Astrocyte (in vitro differentiated cells and primary cell): ENCODE measurements around the gene IL36G. TPM values are rescaled to one million over a fixed set of nuclear protein-coding genes. Genes with fewer than 3 reads are reported as not detected.

ENCODE experiments used
- DNase-seq: peaks from one replicate; pipeline ENCODE4 v3.0.0-alpha.2; 2010; ENCODE audit warnings: low read depth
- FAIRE-seq: peaks from 2 replicates; lab custom pipeline; 2011; peaks lifted over from hg19 to GRCh38; lab: Jason Lieb, UNC
- H2AFZ ChIP-seq: 2 replicates; pipeline ENCODE4 v1.6.0; 2012; ENCODE audit warnings: low read depth, low read length, inconsistent platforms
- H3K27ac ChIP-seq: 2 replicates; pipeline ENCODE4 v1.5.1; 2011; ENCODE audit warnings: low read depth, low read length, inconsistent platforms
- H3K27me3 ChIP-seq: 2 replicates; pipeline ENCODE4 v1.6.0; 2011; ENCODE audit warnings: low read length, inconsistent platforms; ENCODE audit not compliant: insufficient read depth
- H3K36me3 ChIP-seq: 2 replicates; pipeline ENCODE4 v1.5.1; 2011; ENCODE audit warnings: low read length, inconsistent platforms; ENCODE audit not compliant: insufficient read depth
- H3K4me1 ChIP-seq: 2 replicates; pipeline ENCODE4 v1.5.1; 2011; ENCODE audit warnings: low read length, inconsistent platforms; ENCODE audit not compliant: insufficient read depth
- H3K4me2 ChIP-seq: 2 replicates; pipeline ENCODE4 v1.6.0; 2012; ENCODE audit warnings: low read length, inconsistent platforms
- H3K4me3 ChIP-seq: 2 replicates; pipeline ENCODE4 v1.5.1; 2011; ENCODE audit warnings: low read depth, mild to moderate bottlenecking, low read length, inconsistent platforms; ENCODE audit not compliant: insufficient read depth
- H3K79me2 ChIP-seq: 2 replicates; pipeline ENCODE4 v1.6.0; 2012; ENCODE audit warnings: mild to moderate bottlenecking, low read length, inconsistent platforms; ENCODE audit not compliant: insufficient read depth
- H3K9ac ChIP-seq: 2 replicates; pipeline ENCODE4 v1.6.0; 2012; ENCODE audit warnings: mild to moderate bottlenecking, low read length, inconsistent platforms
- H3K9me3 ChIP-seq: 2 replicates; pipeline ENCODE4 v1.5.1; 2012; ENCODE audit warnings: low read depth, mild to moderate bottlenecking, low read length, inconsistent platforms; ENCODE audit not compliant: insufficient read depth
- H4K20me1 ChIP-seq: 2 replicates; pipeline ENCODE4 v1.6.0; 2012; ENCODE audit warnings: low read length, inconsistent platforms; ENCODE audit not compliant: insufficient read depth
- H3K27ac Mint-ChIP-seq: one replicate; pipeline ENCODE4 v1.8.0; 2021; ENCODE audit warnings: mild to moderate bottlenecking, mixed read lengths; ENCODE audit not compliant: unreplicated experiment
- H3K27me3 Mint-ChIP-seq: one replicate; pipeline ENCODE4 v1.8.0; 2021; ENCODE audit warnings: low read depth, mixed read lengths; ENCODE audit not compliant: unreplicated experiment
- H3K36me3 Mint-ChIP-seq: one replicate; pipeline ENCODE4 v1.8.0; 2021; ENCODE audit warnings: low read depth, mixed read lengths; ENCODE audit not compliant: unreplicated experiment
- H3K4me1 Mint-ChIP-seq: one replicate; pipeline ENCODE4 v1.8.0; 2021; ENCODE audit warnings: low read depth, mixed read lengths; ENCODE audit not compliant: unreplicated experiment
- H3K4me3 Mint-ChIP-seq: one replicate; pipeline ENCODE4 v1.8.0; 2021; ENCODE audit warnings: mild to moderate bottlenecking, moderate library complexity, mixed read lengths; ENCODE audit not compliant: unreplicated experiment
- H3K9me3 Mint-ChIP-seq: one replicate; pipeline ENCODE4 v1.8.0; 2021; ENCODE audit warnings: mild to moderate bottlenecking, mixed read lengths; ENCODE audit not compliant: unreplicated experiment
- CTCF ChIP-seq: IDR thresholded peaks from 2 replicates; pipeline ENCODE4 v1.5.1; 2011; ENCODE audit warnings: low read depth, mild to moderate bottlenecking, inconsistent platforms, low read length, moderate library complexity; ENCODE audit not compliant: insufficient read depth
- EZH2 ChIP-seq: IDR thresholded peaks from 2 replicates; pipeline ENCODE4 v1.6.1; 2012; ENCODE audit warnings: mild to moderate bottlenecking, low read length, inconsistent platforms; ENCODE audit not compliant: insufficient read depth
- total RNA-seq: library from RNA; stranded (reverse); gene quantifications from 2 replicates; pipeline ENCODE4 v1.2.1, GENCODE V29; 2021

The IL36G gene
- total RNA-seq, 1 donor from 2014 or later: not detected

- Histone ChIP-seq H3K4me1 (peaks cover 6% of the 10 kb centered on the region), H3K27ac (no peak overlapping the region), H2AFZ (no peak overlapping the region), H3K27me3 (no peaks in the 10 kb centered on the region), H3K9ac (no peak overlapping the region), H3K9me3 (no peaks in the 10 kb centered on the region), H3K4me3 (no peak overlapping the region), H3K4me2 (peak overlapping the region; percentile 46), H3K79me2 (no peaks in the 10 kb centered on the region), H4K20me1 (no peaks in the 10 kb centered on the region), H3K36me3 (no peaks in the 10 kb centered on the region)
- H3K36me3 Mint-ChIP-seq: no peaks in the 10 kb centered on the region
- peaks cover 50% of the 10 kb centered on the region for H3K27me3 Mint-ChIP-seq
- H3K4me1 Mint-ChIP-seq: peaks cover 7% of the 10 kb centered on the region
- no peak for DNase-seq
- H3K4me3 Mint-ChIP-seq: no peak overlapping the region
- TF ChIP-seq CTCF: no peak
- no peak for TF ChIP-seq EZH2
- FAIRE-seq: no peak
- H3K9me3 Mint-ChIP-seq: no peaks in the 10 kb centered on the region
- no peak overlapping the region for H3K27ac Mint-ChIP-seq
Observed at GRCh38 chr2:112936927-112937232, 40.9 kb upstream of the IL36G start.

- peaks cover 35% of the 10 kb centered on the region for H3K27me3 Mint-ChIP-seq
- Histone ChIP-seq H3K79me2 (no peaks in the 10 kb centered on the region), H3K4me3 (no peak overlapping the region), H4K20me1 (no peaks in the 10 kb centered on the region), H3K4me1 (peaks cover 11% of the 10 kb centered on the region), H3K9me3 (no peaks in the 10 kb centered on the region), H3K27me3 (no peaks in the 10 kb centered on the region), H3K4me2 (no peak overlapping the region), H3K9ac (no peak overlapping the region), H2AFZ (no peak overlapping the region), H3K27ac (no peak overlapping the region), H3K36me3 (no peaks in the 10 kb centered on the region)
- peak; percentile 57 for DNase-seq
- no peak for FAIRE-seq
- H3K4me3 Mint-ChIP-seq: no peak overlapping the region
- H3K9me3 Mint-ChIP-seq: no peaks in the 10 kb centered on the region
- H3K27ac Mint-ChIP-seq: no peak overlapping the region
- no peaks in the 10 kb centered on the region for H3K36me3 Mint-ChIP-seq
- TF ChIP-seq EZH2 (no peak), CTCF (no peak)
- peaks cover 7% of the 10 kb centered on the region for H3K4me1 Mint-ChIP-seq
Observed at GRCh38 chr2:112938904-112939303, 38.9 kb upstream of the IL36G start.

GRCh38 chr2:112939425-112939824 lies 38.4 kb upstream of the IL36G start:
- Histone ChIP-seq H3K4me2 (no peak overlapping the region), H4K20me1 (no peaks in the 10 kb centered on the region), H3K27me3 (no peaks in the 10 kb centered on the region), H3K4me1 (peaks cover 11% of the 10 kb centered on the region), H3K27ac (no peak overlapping the region), H2AFZ (no peak overlapping the region), H3K79me2 (no peaks in the 10 kb centered on the region), H3K9ac (no peak overlapping the region), H3K9me3 (no peaks in the 10 kb centered on the region), H3K4me3 (no peak overlapping the region), H3K36me3 (no peaks in the 10 kb centered on the region)
- no peak overlapping the region for H3K4me3 Mint-ChIP-seq
- TF ChIP-seq CTCF (no peak), EZH2 (no peak)
- DNase-seq (no peak), FAIRE-seq (no peak)
- H3K36me3 Mint-ChIP-seq: no peaks in the 10 kb centered on the region
- no peaks in the 10 kb centered on the region for H3K9me3 Mint-ChIP-seq
- H3K27ac Mint-ChIP-seq: no peak overlapping the region
- H3K4me1 Mint-ChIP-seq: peaks cover 7% of the 10 kb centered on the region
- peaks cover 35% of the 10 kb centered on the region for H3K27me3 Mint-ChIP-seq
